Liver (tissue), 9 donors: ENCODE data around the gene C3orf20. TPM values are rescaled to one million over a fixed set of nuclear protein-coding genes. Genes with fewer than 3 reads are reported as not detected.

Experiments
- DNase-seq: peaks from one replicate; pipeline ENCODE4 v3.0.0-alpha.2; 2017; ENCODE audit warnings: low spot score
- H3K27ac ChIP-seq, 2 donors: one replicate each; pipeline ENCODE4 v1.7.0; 2013; ENCODE audit warnings: inconsistent platforms in 2 of 2, low read length in 2 of 2, control low read depth in 1 of 2, low read depth in 1 of 2, mild to moderate bottlenecking in 1 of 2
- H3K27me3 ChIP-seq, 4 donors: one replicate each; pipeline versions ENCODE4 v1.6.1 to v1.7.0; 2013; ENCODE audit warnings: low read length in 3 of 4, inconsistent platforms in 1 of 4, mild to moderate bottlenecking in 1 of 4, moderate library complexity in 1 of 4; ENCODE audit not compliant: control insufficient read depth in 4 of 4, insufficient read depth in 4 of 4
- H3K36me3 ChIP-seq, 4 donors: one replicate each; pipeline versions ENCODE4 v1.6.1 to v1.7.0; 2013; ENCODE audit warnings: low read length in 3 of 4, mild to moderate bottlenecking in 3 of 4, low read depth in 1 of 4, moderate library complexity in 1 of 4; ENCODE audit not compliant: control insufficient read depth in 4 of 4, insufficient read depth in 3 of 4
- H3K4me1 ChIP-seq, 4 donors: one replicate each; pipeline versions ENCODE4 v1.6.1 to v1.7.0; 2013; ENCODE audit warnings: low read length in 3 of 4, mild to moderate bottlenecking in 3 of 4, moderate library complexity in 1 of 4; ENCODE audit not compliant: control insufficient read depth in 4 of 4, insufficient read depth in 4 of 4
- H3K4me3 ChIP-seq, 3 donors: one replicate each; pipeline versions ENCODE4 v1.6.1 to v1.7.0; 2013; ENCODE audit warnings: low read length in 3 of 3, control low read depth in 1 of 3, low read depth in 1 of 3, mild to moderate bottlenecking in 1 of 3
- H3K9ac ChIP-seq, 2 donors: one replicate each; pipeline ENCODE4 v1.7.0; 2013; ENCODE audit warnings: low read length in 2 of 2, mild to moderate bottlenecking in 2 of 2, moderate library complexity in 2 of 2, control low read depth in 1 of 2, low read depth in 1 of 2
- H3K9me3 ChIP-seq, 4 donors: one replicate each; pipeline versions ENCODE4 v1.6.1 to v1.7.0; 2013; ENCODE audit warnings: low read length in 3 of 4; ENCODE audit not compliant: control insufficient read depth in 4 of 4
- ATF3 ChIP-seq: IDR thresholded peaks from 2 replicates; pipeline ENCODE4 v1.6.1; 2016; ENCODE audit warnings: antibody characterized with exemption
- CTCF ChIP-seq: fragments of 150-350 bp; IDR thresholded peaks from 2 replicates; pipeline ENCODE4 v1.5.1; 2017; ENCODE audit warnings: improper control_type of control experiment, low read depth, low read length; ENCODE audit not compliant: missing input control
- EGR1 ChIP-seq, 2 donors: IDR thresholded peaks; 2 replicates each; pipeline ENCODE4 v1.6.1; 2016 to 2018; ENCODE audit warnings: antibody characterized with exemption in 2 of 2, low read depth in 2 of 2
- FOXA1 ChIP-seq: IDR thresholded peaks from 2 replicates; pipeline ENCODE4 v1.6.1; 2016; ENCODE audit warnings: antibody characterized with exemption
- FOXA2 ChIP-seq: IDR thresholded peaks from 2 replicates; pipeline ENCODE4 v1.6.1; 2016; ENCODE audit warnings: antibody characterized with exemption
- GABPA ChIP-seq, 2 donors: IDR thresholded peaks in 1 of 2; conservative IDR thresholded peaks in 1 of 2; 2 replicates each; pipeline ENCODE4 v1.6.1; 2016; ENCODE audit warnings: antibody characterized with exemption in 2 of 2, mild to moderate bottlenecking in 1 of 2, moderate library complexity in 1 of 2
- HNF4A ChIP-seq, 2 donors: conservative IDR thresholded peaks; 2 replicates each; pipeline ENCODE4 v1.6.1; 2016; ENCODE audit warnings: antibody characterized with exemption in 2 of 2, mild to moderate bottlenecking in 2 of 2
- HNF4G ChIP-seq: IDR thresholded peaks from 2 replicates; pipeline ENCODE4 v1.6.1; 2016; ENCODE audit warnings: antibody characterized with exemption
- JUND ChIP-seq, 2 donors: IDR thresholded peaks; 2 replicates each; pipeline ENCODE4 v1.6.1; 2016; ENCODE audit warnings: antibody characterized with exemption in 2 of 2
- MAX ChIP-seq: IDR thresholded peaks from 2 replicates; pipeline ENCODE4 v1.6.1; 2016; ENCODE audit warnings: antibody characterized with exemption
- RAD21 ChIP-seq, 2 donors: IDR thresholded peaks; 2 replicates each; pipeline ENCODE4 v1.6.1; 2016; ENCODE audit warnings: antibody characterized with exemption in 2 of 2, mild to moderate bottlenecking in 2 of 2
- REST ChIP-seq: IDR thresholded peaks from 2 replicates; pipeline ENCODE4 v1.6.1; 2016; ENCODE audit warnings: antibody characterized with exemption, mild to moderate bottlenecking
- RXRA ChIP-seq, 2 donors: IDR thresholded peaks; 2 replicates each; pipeline ENCODE4 v1.6.1; 2017 to 2018; ENCODE audit warnings: antibody characterized with exemption in 2 of 2, mild to moderate bottlenecking in 1 of 2
- SP1 ChIP-seq: IDR thresholded peaks from 2 replicates; pipeline ENCODE4 v1.6.1; 2018; ENCODE audit warnings: antibody characterized with exemption, mild to moderate bottlenecking
- TAF1 ChIP-seq: conservative IDR thresholded peaks from 2 replicates; pipeline ENCODE4 v1.6.1; 2016; ENCODE audit warnings: antibody characterized with exemption, mild to moderate bottlenecking
- ZBTB33 ChIP-seq: IDR thresholded peaks from 2 replicates; pipeline ENCODE4 v1.6.1; 2016; ENCODE audit warnings: antibody characterized with exemption
- WGBS: extraction: QIAGEN DNeasy Blood & Tissue Kit; methylation state at CpG from one replicate; pipeline ENCODE4 v1.1.7; 2013; 5-methylcytosine and 5-hydroxymethylcytosine counted together
- polyA plus RNA-seq, 2 donors: library from polyadenylated mRNA; stranded (reverse) in 1 of 2; unstranded in 1 of 2; fragments of 200-250 nt in 1 of 2; fragments of >200 nt in 1 of 2; fragmentation: Nextera tagmentation in 1 of 2; extraction: Ambion mirVana in 1 of 2; gene quantifications; one replicate each; pipeline versions ENCODE4 v1.2.1 to v1.2.3, GENCODE V29; 2013 to 2015
- total RNA-seq, 2 donors: library from RNA; depleted of rRNA; stranded (reverse); fragments of >200 nt; gene quantifications; one replicate each; pipeline ENCODE4 v1.2.3, GENCODE V29; 2014
- donor health status: healthy.
- donor health status: healthy.
- donor health status: healthy.
- donor health status: healthy.
- donor health status: healthy.

Gene C3orf20
- total and polyA plus RNA-seq, 4 donors = 0.05 to 0.08 TPM; not detected in 2

GRCh38 chr3:14646589-14647413 is 28.1 kb upstream of the C3orf20 start:
- TF ChIP-seq HNF4G (no peak), REST (no peak), SP1 (no peak), ATF3 (no peak), RAD21 (IDR thresholded peaks at IDR 0.05) (no peak), JUND (IDR thresholded peaks at IDR 0.05) (no peak), EGR1 (IDR thresholded peaks at IDR 0.05; ENCODE audit: low read depth in 2 of 2) (no peak), ZBTB33 (no peak), FOXA2 (no peak), FOXA1 (no peak), GABPA (IDR thresholded peaks at IDR 0.05 in 1 of 2, conservative IDR thresholded peaks at IDR 0.05 in 1 of 2) (no peak)
- no peaks in the 10 kb centered on the region for H3K9me3 ChIP-seq
- 92% methylated on average over 9 of the region's 9 CpGs for WGBS
- peaks cover 3 to 24% (median 20%) of the 10 kb centered on the region in 4 donors for H3K4me1 ChIP-seq
- H3K36me3 ChIP-seq = no peaks in the 10 kb centered on the region
- H3K27me3 ChIP-seq = no peaks in the 10 kb centered on the region
- H3K9ac ChIP-seq = no peak overlapping the region
- H3K27ac ChIP-seq = no peak overlapping the region
- no peak for DNase-seq
- H3K4me3 ChIP-seq = no peak overlapping the region

GRCh38 chr3:14647976-14648955 is 26.7 kb upstream of the C3orf20 start:
- no peak for DNase-seq
- no peaks in the 10 kb centered on the region for H3K9me3 ChIP-seq
- H3K27ac ChIP-seq = peak overlapping the region in 1 of 2 donors; percentile 30
- H3K27me3 ChIP-seq = no peaks in the 10 kb centered on the region
- H3K36me3 ChIP-seq = no peaks in the 10 kb centered on the region
- WGBS = 61% methylated on average over 19 of the region's 19 CpGs
- no peak overlapping the region for H3K9ac ChIP-seq
- no peak overlapping the region for H3K4me3 ChIP-seq
- peaks cover 6 to 35% (median 32%) of the 10 kb centered on the region in 4 donors for H3K4me1 ChIP-seq
- TF ChIP-seq TAF1 = no peak
- TF ChIP-seq FOXA2 = no peak
- no peak for TF ChIP-seq ATF3
- no peak for TF ChIP-seq ZBTB33
- peak in 1 of 2 donors; percentile 16 for TF ChIP-seq RXRA (IDR thresholded peaks at IDR 0.05)
- TF ChIP-seq CTCF = no peak
- TF ChIP-seq FOXA1 = no peak
- no peak for TF ChIP-seq HNF4G
- TF ChIP-seq JUND (IDR thresholded peaks at IDR 0.05) = no peak
- TF ChIP-seq EGR1 (IDR thresholded peaks at IDR 0.05; ENCODE audit: low read depth in 2 of 2) = no peak
- TF ChIP-seq RAD21 (IDR thresholded peaks at IDR 0.05) = no peak
- TF ChIP-seq HNF4A (conservative IDR thresholded peaks at IDR 0.05) = peak in 1 of 2 donors; percentile 4
- TF ChIP-seq MAX = no peak
- peak in 1 of 2 donors; percentile 9 for TF ChIP-seq GABPA (IDR thresholded peaks at IDR 0.05 in 1 of 2, conservative IDR thresholded peaks at IDR 0.05 in 1 of 2)
- TF ChIP-seq SP1 = no peak
